Lung (tissue), 12 donors: ENCODE measurements around the gene CDH10. TPM values are rescaled to one million over a fixed set of nuclear protein-coding genes. Genes with fewer than 3 reads are reported as not detected.

Source experiments
- ATAC-seq: fragments of 200-7000 bp; cut with Tn5 transposase; one replicate; pipeline ENCODE4 v1.9.1; 2020; ENCODE audit warnings: moderate number of reproducible peaks; ENCODE audit not compliant: insufficient read depth, low FRiP score
- DNase-seq, 3 donors: peaks; one replicate each; pipeline ENCODE4 v3.0.0-alpha.2; 2013 to 2017
- H3K27ac ChIP-seq, 2 donors: one replicate each; pipeline ENCODE4 v1.5.1; 2013; ENCODE audit warnings: mild to moderate bottlenecking in 2 of 2, moderate library complexity in 2 of 2, control low read depth in 1 of 2, inconsistent platforms in 1 of 2, low read depth in 1 of 2, low read length in 1 of 2
- H3K27me3 ChIP-seq, 3 donors: one replicate each; pipeline ENCODE4 v1.5.1; 2013; ENCODE audit warnings: low read length in 2 of 3; ENCODE audit not compliant: control insufficient read depth in 3 of 3, insufficient read depth in 3 of 3
- H3K36me3 ChIP-seq, 4 donors: one replicate each; pipeline ENCODE4 v1.5.1; 2013; ENCODE audit warnings: low read length in 4 of 4, mild to moderate bottlenecking in 1 of 4, moderate library complexity in 1 of 4; ENCODE audit not compliant: control insufficient read depth in 4 of 4, insufficient read depth in 4 of 4
- H3K4me1 ChIP-seq, 5 donors: one replicate each; pipeline ENCODE4 v1.5.1; 2013; ENCODE audit warnings: low read length in 5 of 5, mild to moderate bottlenecking in 2 of 5, moderate library complexity in 1 of 5; ENCODE audit not compliant: control insufficient read depth in 5 of 5, insufficient read depth in 5 of 5
- H3K4me3 ChIP-seq: one replicate; pipeline ENCODE4 v1.5.1; 2013; ENCODE audit warnings: mild to moderate bottlenecking, control low read depth, moderate library complexity
- H3K9ac ChIP-seq, 2 donors: one replicate each; pipeline ENCODE4 v1.5.1; 2013; ENCODE audit warnings: low read length in 2 of 2, control low read depth in 1 of 2; ENCODE audit not compliant: insufficient read depth in 1 of 2
- H3K9me3 ChIP-seq, 4 donors: one replicate each; pipeline ENCODE4 v1.5.1; 2013; ENCODE audit warnings: low read length in 3 of 4, mild to moderate bottlenecking in 1 of 4, moderate library complexity in 1 of 4; ENCODE audit not compliant: control insufficient read depth in 4 of 4, insufficient read depth in 3 of 4
- CTCF ChIP-seq: IDR thresholded peaks from 2 replicates; pipeline ENCODE4 v1.5.1; 2012; ENCODE audit warnings: mild to moderate bottlenecking; ENCODE audit errors: control extremely low read depth, extremely low read depth
- WGBS, 2 donors: extraction: QIAGEN DNeasy Blood & Tissue Kit; methylation state at CpG; one replicate each; pipeline ENCODE4 v1.1.7; 2013; 5-methylcytosine and 5-hydroxymethylcytosine counted together
- polyA plus RNA-seq, 2 donors: library from polyadenylated mRNA; stranded (reverse); fragments of 200-250 nt; gene quantifications; one replicate each; pipeline ENCODE4 v1.2.1, GENCODE V29; 2013
- total RNA-seq, 2 donors: library from RNA; depleted of rRNA in 1 of 2; stranded (reverse); fragments of >200 nt in 1 of 2; gene quantifications; one replicate each; pipeline ENCODE4 v1.2.1, GENCODE V29; 2014 to 2021
- donor health status: control.
- donor health status: control.
- donor health status: Bipolar disorder and iron deficiency.
- donor health status: healthy.
- donor health status: DM: yes; HTN: yes; CAD: no.

CDH10 gene
- total and polyA plus RNA-seq, 4 donors = 0.16 to 1.8 (median 0.25) TPM

GRCh38 chr5:24643880-24644279 is 898 bp downstream of the CDH10 start:
- ATAC-seq (no peak), DNase-seq (no peak)
- no peak overlapping the region for H3K9ac ChIP-seq
- peaks cover 0 to 6% (median 3%) of the 10 kb centered on the region in 3 donors for H3K27me3 ChIP-seq
- 66 to 68% methylated on average over 2 of the region's 2 CpGs for WGBS, 2 donors
- H3K4me3 ChIP-seq = no peak overlapping the region
- no peaks in the 10 kb centered on the region for H3K4me1 ChIP-seq
- H3K9me3 ChIP-seq = no peaks in the 10 kb centered on the region
- H3K36me3 ChIP-seq = no peaks in the 10 kb centered on the region
- no peak for TF ChIP-seq CTCF
- H3K27ac ChIP-seq = no peak overlapping the region

- DNase-seq = no peak
- Histone ChIP-seq H3K4me3 (no peak overlapping the region), H3K9ac (no peak overlapping the region), H3K27me3 (peaks cover 0 to 6% (median 3%) of the 10 kb centered on the region in 3 donors), H3K9me3 (no peaks in the 10 kb centered on the region), H3K27ac (no peak overlapping the region), H3K36me3 (no peaks in the 10 kb centered on the region), H3K4me1 (no peaks in the 10 kb centered on the region)
- WGBS, 2 donors = 50 to 60% methylated on average over 5 of the region's 5 CpGs
- ATAC-seq = no peak
- TF ChIP-seq CTCF = no peak
Observed at GRCh38 chr5:24643156-24643555, 1.6 kb downstream of the CDH10 start.

- no peaks in the 10 kb centered on the region for H3K9me3 ChIP-seq
- 4 to 8% methylated on average over 1 of the region's 1 CpG for WGBS, 2 donors
- peak; percentile 16 to 64 (median 56) for DNase-seq
- ATAC-seq = no peak
- TF ChIP-seq CTCF = no peak
- no peak overlapping the region for H3K9ac ChIP-seq
- no peak overlapping the region for H3K4me3 ChIP-seq
- H3K27ac ChIP-seq = no peak overlapping the region
- H3K27me3 ChIP-seq = peaks cover 0 to 6% (median 3%) of the 10 kb centered on the region in 3 donors
- no peaks in the 10 kb centered on the region for H3K4me1 ChIP-seq
- no peaks in the 10 kb centered on the region for H3K36me3 ChIP-seq
Observed at GRCh38 chr5:24642022-24642421, 2.8 kb downstream of the CDH10 start.

GRCh38 chr5:24635209-24635608 is 9.6 kb downstream of the CDH10 start:
- 73 to 81% methylated on average over 5 of the region's 5 CpGs for WGBS, 2 donors
- no peak for TF ChIP-seq CTCF

More at GRCh38 chr5:24635209-24635608, 9.6 kb downstream of the CDH10 start:
- Histone ChIP-seq H3K27me3 (no peaks in the 10 kb centered on the region), H3K36me3 (no peaks in the 10 kb centered on the region), H3K27ac (no peak overlapping the region), H3K9me3 (no peaks in the 10 kb centered on the region), H3K4me3 (no peak overlapping the region), H3K9ac (no peak overlapping the region), H3K4me1 (peaks cover 0 to 6% (median 0%) of the 10 kb centered on the region in 5 donors)
- DNase-seq (no peak), ATAC-seq (no peak)
